NCI-H526 (cell line): ENCODE measurements around the gene ATXN7.

ENCODE experiments used
- DNase-seq, 2 experiments: peaks; one replicate each; lab custom pipeline; 2025; lab: John Stamatoyannopoulos, UW

ATXN7 gene

GRCh38 chr3:63863150-63864007 is at the start of gene ATXN7, which contains the start of gene THOC7:
TSS of gene ATXN7 (plus strand) at chr3:63863867. CDS start at chr3:63912599, 48,732 bp downstream.
TSS of gene THOC7 (minus strand) at chr3:63863805. CDS start at chr3:63863790, 15 bp downstream.
- DNase-seq: peak in 1 of 2 experiments; percentile 65

GRCh38 chr3:63814237-63814636 is 49.4 kb upstream of the ATXN7 start:
- no peak for DNase-seq

GRCh38 chr3:63817225-63817624 is 46.4 kb upstream of the ATXN7 start:
- DNase-seq: no peak

GRCh38 chr3:63818282-63819150 is 45.2 kb upstream of the ATXN7 start:
- peak; percentile 27 to 63 for DNase-seq

- no peak for DNase-seq
Measured at GRCh38 chr3:63819151-63819398, 44.6 kb upstream of the ATXN7 start, which contains the start of gene C3orf49. TSS of gene C3orf49 (plus strand) at chr3:63819299. CDS start at chr3:63819472, 173 bp downstream.

GRCh38 chr3:63824309-63824708 is 39.4 kb upstream of the ATXN7 start:
- DNase-seq: no peak

GRCh38 chr3:63830526-63830925 is 33.1 kb upstream of the ATXN7 start:
- DNase-seq: no peak

- no peak for DNase-seq
Measured at GRCh38 chr3:63832395-63832794, 31.3 kb upstream of the ATXN7 start.

GRCh38 chr3:63841704-63842103 is 22.0 kb upstream of the ATXN7 start:
- DNase-seq: no peak

GRCh38 chr3:63842127-63842526 is 21.5 kb upstream of the ATXN7 start:
- no peak for DNase-seq

GRCh38 chr3:63845215-63845614 is 18.5 kb upstream of the ATXN7 start:
- DNase-seq: no peak

GRCh38 chr3:63847718-63848450 is 15.8 kb upstream of the ATXN7 start:
- DNase-seq: no peak

- DNase-seq: no peak
Measured at GRCh38 chr3:63849175-63849574, 14.5 kb upstream of the ATXN7 start.

GRCh38 chr3:63851287-63851686 is 12.4 kb upstream of the ATXN7 start:
- no peak for DNase-seq

GRCh38 chr3:63853106-63853505 is 10.6 kb upstream of the ATXN7 start:
- DNase-seq: no peak

GRCh38 chr3:63855333-63855940 is 8.2 kb upstream of the ATXN7 start:
- DNase-seq: no peak

GRCh38 chr3:63857311-63857710 is 6.4 kb upstream of the ATXN7 start:
- DNase-seq: no peak

- no peak for DNase-seq
Measured at GRCh38 chr3:63860776-63861175, 2.9 kb upstream of the ATXN7 start.

- DNase-seq: no peak
Measured at GRCh38 chr3:63861306-63861705, 2.4 kb upstream of the ATXN7 start.

- no peak for DNase-seq
Measured at GRCh38 chr3:63862804-63863149, 890 bp upstream of the ATXN7 start.

GRCh38 chr3:63864008-63864964 is 619 bp downstream of the ATXN7 start:
- peak in 1 of 2 experiments; percentile 57 for DNase-seq
